DND-41 (cell line): ENCODE measurements around the gene KRT84.

ENCODE experiments used
- CTCF ChIP-seq: IDR thresholded peaks from 2 replicates; pipeline ENCODE4 v1.5.1; 2012; ENCODE audit warnings: borderline replicate concordance, low read length, moderate library complexity, mild to moderate bottlenecking; ENCODE audit not compliant: poor library complexity, severe bottlenecking; ENCODE audit errors: extremely low read depth
- EZH2 ChIP-seq: IDR thresholded peaks from 3 replicates; pipeline ENCODE4 v1.6.1; 2012; ENCODE audit warnings: borderline replicate concordance, low read depth, mild to moderate bottlenecking, moderate library complexity, low read length, inconsistent platforms; ENCODE audit not compliant: severe bottlenecking

- TF ChIP-seq EZH2 (no peak), CTCF (no peak)
Measured at GRCh38 chr12:52414936-52415335, 29.5 kb upstream of the KRT84 start.
